ENCODE measurements around the gene RXRA. TPM values are rescaled to one million over a fixed set of nuclear protein-coding genes. Genes with fewer than 3 reads are reported as not detected.

The RXRA gene
- total RNA-seq, 6 experiments from 2014 or later: 105 to 165 (median 131) TPM

DNA sequence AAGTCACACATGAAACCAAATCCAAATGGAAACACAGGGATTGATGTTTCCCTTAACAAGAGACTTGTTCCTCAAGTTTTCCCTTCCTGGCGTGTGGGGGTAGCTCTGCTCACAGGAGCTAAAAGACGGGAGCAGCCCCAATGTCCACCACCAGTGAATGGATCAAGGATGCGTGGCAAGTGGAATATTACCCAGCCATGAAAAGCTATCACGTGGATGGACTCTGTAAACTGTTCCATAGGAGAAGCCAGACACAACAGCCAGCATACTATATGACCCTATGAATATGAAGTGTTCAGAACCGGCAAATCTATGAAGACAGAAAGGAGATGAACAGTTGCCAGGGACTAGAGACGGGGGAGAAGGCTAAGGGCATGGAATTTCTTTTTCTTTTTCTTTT, 28.3 kb upstream of the RXRA start:
- WGBS (ENCODE audit: insufficient coverage, low coverage, low lambda C conversion rate, missing lambda C conversion rate): 93% methylated on average over 4 of the region's 6 CpGs
- no peak for DNase-seq
- Histone ChIP-seq H3K27ac (no peak overlapping the region), H3K4me1 (no peaks in the 10 kb centered on the region), H3K36me3 (no peaks in the 10 kb centered on the region), H3K9me3 (no peaks in the 10 kb centered on the region), H3K27me3 (no peaks in the 10 kb centered on the region), H3K4me3 (no peak overlapping the region)
- intact Hi-C loops (cut with DNase I): no loop called here
- TF ChIP-seq, protein P1, sequence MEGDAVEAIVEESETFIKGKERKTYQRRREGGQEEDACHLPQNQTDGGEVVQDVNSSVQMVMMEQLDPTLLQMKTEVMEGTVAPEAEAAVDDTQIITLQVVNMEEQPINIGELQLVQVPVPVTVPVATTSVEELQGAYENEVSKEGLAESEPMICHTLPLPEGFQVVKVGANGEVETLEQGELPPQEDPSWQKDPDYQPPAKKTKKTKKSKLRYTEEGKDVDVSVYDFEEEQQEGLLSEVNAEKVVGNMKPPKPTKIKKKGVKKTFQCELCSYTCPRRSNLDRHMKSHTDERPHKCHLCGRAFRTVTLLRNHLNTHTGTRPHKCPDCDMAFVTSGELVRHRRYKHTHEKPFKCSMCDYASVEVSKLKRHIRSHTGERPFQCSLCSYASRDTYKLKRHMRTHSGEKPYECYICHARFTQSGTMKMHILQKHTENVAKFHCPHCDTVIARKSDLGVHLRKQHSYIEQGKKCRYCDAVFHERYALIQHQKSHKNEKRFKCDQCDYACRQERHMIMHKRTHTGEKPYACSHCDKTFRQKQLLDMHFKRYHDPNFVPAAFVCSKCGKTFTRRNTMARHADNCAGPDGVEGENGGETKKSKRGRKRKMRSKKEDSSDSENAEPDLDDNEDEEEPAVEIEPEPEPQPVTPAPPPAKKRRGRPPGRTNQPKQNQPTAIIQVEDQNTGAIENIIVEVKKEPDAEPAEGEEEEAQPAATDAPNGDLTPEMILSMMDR (IDR thresholded peaks at IDR 0.05): no peak
- TF ChIP-seq POLR2A (IDR thresholded peaks at IDR 0.05): no peak
- no peak for ATAC-seq

- TF ChIP-seq POLR2A (IDR thresholded peaks at IDR 0.05): no peak
- TF ChIP-seq, protein P1 (IDR thresholded peaks at IDR 0.05): no peak
- ATAC-seq (no peak), DNase-seq (no peak)
- Histone ChIP-seq H3K27ac (no peak overlapping the region), H3K4me1 (no peaks in the 10 kb centered on the region), H3K9me3 (no peaks in the 10 kb centered on the region), H3K4me3 (no peak overlapping the region), H3K27me3 (no peaks in the 10 kb centered on the region), H3K36me3 (no peaks in the 10 kb centered on the region)
- WGBS (ENCODE audit: insufficient coverage, low coverage, low lambda C conversion rate, missing lambda C conversion rate): 89% methylated on average over 5 of the region's 5 CpGs
- intact Hi-C loops (cut with DNase I): no loop called here
Observed at GRCh38 chr9:134299068-134299467, 27.2 kb upstream of the RXRA start.

DNA sequence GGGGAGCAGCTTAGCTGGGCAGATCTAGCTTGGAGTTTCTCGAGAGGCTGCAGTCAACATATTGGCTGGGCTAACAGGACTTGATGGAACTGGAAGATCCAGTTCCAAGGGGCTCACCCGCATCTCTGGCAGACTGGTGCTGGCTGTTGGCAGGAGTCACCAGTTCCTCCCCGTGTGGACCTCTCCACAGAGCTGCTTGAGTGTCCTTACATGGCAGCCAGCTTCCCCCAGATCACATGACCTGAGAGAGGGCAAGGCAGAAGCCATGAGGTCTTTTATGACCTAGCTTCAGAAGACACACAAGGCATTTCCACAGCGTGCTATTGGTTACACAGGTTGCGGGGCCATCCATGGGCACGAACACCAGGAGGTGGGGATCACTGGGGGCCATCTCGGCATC, 26.4 kb upstream of the RXRA start:
- Histone ChIP-seq H3K4me3 (no peak overlapping the region), H3K4me1 (no peaks in the 10 kb centered on the region), H3K27me3 (no peaks in the 10 kb centered on the region), H3K36me3 (no peaks in the 10 kb centered on the region), H3K27ac (no peak overlapping the region), H3K9me3 (no peaks in the 10 kb centered on the region)
- TF ChIP-seq, protein P1 (IDR thresholded peaks at IDR 0.05): no peak
- TF ChIP-seq POLR2A (IDR thresholded peaks at IDR 0.05): no peak
- WGBS (ENCODE audit: insufficient coverage, low coverage, low lambda C conversion rate, missing lambda C conversion rate): 97% methylated on average over 5 of the region's 7 CpGs
- no peak for ATAC-seq
- peak; percentile 8 to 40 (median 34) for DNase-seq
- intact Hi-C loops (cut with DNase I): no loop called here

- TF ChIP-seq, protein P1 (IDR thresholded peaks at IDR 0.05): no peak
- no peak for TF ChIP-seq POLR2A (IDR thresholded peaks at IDR 0.05)
- 71% methylated on average over 8 of the region's 15 CpGs for WGBS (ENCODE audit: insufficient coverage, low coverage, low lambda C conversion rate, missing lambda C conversion rate)
- H3K27me3 ChIP-seq: no peaks in the 10 kb centered on the region
- H3K4me1 ChIP-seq: no peaks in the 10 kb centered on the region
- no peak overlapping the region for H3K4me3 ChIP-seq
- H3K9me3 ChIP-seq: no peaks in the 10 kb centered on the region
- H3K27ac ChIP-seq: no peak overlapping the region
- ATAC-seq (peak in 3 of 4 donors; percentile 45 to 60 (median 51)), DNase-seq (peak; percentile 16 to 48 (median 41))
- intact Hi-C loops (cut with DNase I): no loop called here
- no peaks in the 10 kb centered on the region for H3K36me3 ChIP-seq
Observed at GRCh38 chr9:134301387-134302129, 24.7 kb upstream of the RXRA start.
